ENCODE data around the gene MRFAP1. TPM values are rescaled to one million over a fixed set of nuclear protein-coding genes. Genes with fewer than 3 reads are reported as not detected.

The MRFAP1 gene
- total RNA-seq, 1 donor, result 142 TPM

GRCh38 chr4:6673660-6674499, 33.4 kb downstream of the MRFAP1 start:
- TF ChIP-seq CTCF (IDR thresholded peaks at IDR 0.05; ENCODE audit: insufficient read depth, low read length), result no peak
- peak; percentile 95 for DNase-seq (ENCODE audit: low read depth)
- H3K4me3 ChIP-seq (ENCODE audit: low read depth, low read length), result peak overlapping the region; percentile 78

DNA sequence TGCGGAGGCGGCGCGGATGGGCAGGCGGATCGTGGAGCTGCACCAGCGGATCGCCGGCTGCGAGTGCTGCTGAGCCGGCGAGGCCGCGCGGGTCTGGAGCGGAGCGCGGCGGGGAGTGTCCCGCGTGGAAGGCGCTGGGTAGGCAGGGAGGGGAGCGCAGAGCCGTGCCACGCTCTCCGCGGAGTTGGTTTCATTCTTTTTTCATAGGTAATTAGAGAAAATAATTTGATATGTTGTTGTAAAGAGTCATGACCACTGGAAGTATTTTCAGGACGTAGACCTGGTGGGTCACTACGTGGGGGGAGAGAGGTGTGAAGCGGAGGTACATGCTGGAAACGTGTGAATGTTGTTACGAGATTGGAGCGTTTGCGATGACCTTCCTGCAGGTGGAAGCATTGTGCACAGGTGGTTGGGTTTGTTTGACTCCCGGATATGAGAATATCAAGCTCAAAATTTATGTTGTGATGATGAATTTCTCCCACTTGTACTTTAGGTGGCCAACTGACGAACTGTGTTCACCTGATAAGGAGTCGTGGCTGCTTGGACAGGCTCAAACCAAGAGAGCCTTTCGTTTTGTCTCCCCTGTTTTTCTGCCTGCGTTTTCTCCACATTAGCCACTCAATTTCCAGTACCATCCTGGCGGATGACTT, 34.1 kb downstream of the MRFAP1 start:
- DNase-seq (ENCODE audit: low read depth), result no peak
- peak; percentile 30 for TF ChIP-seq CTCF (IDR thresholded peaks at IDR 0.05; ENCODE audit: insufficient read depth, low read length)
- H3K4me3 ChIP-seq (ENCODE audit: low read depth, low read length), result peak overlapping the region; percentile 78

- DNase-seq (ENCODE audit: low read depth), result no peak
- TF ChIP-seq CTCF (IDR thresholded peaks at IDR 0.05; ENCODE audit: insufficient read depth, low read length), result no peak
- H3K4me3 ChIP-seq (ENCODE audit: low read depth, low read length), result peak overlapping the region; percentile 28
Measured at GRCh38 chr4:6676722-6677558, 36.5 kb downstream of the MRFAP1 start.

DNA sequence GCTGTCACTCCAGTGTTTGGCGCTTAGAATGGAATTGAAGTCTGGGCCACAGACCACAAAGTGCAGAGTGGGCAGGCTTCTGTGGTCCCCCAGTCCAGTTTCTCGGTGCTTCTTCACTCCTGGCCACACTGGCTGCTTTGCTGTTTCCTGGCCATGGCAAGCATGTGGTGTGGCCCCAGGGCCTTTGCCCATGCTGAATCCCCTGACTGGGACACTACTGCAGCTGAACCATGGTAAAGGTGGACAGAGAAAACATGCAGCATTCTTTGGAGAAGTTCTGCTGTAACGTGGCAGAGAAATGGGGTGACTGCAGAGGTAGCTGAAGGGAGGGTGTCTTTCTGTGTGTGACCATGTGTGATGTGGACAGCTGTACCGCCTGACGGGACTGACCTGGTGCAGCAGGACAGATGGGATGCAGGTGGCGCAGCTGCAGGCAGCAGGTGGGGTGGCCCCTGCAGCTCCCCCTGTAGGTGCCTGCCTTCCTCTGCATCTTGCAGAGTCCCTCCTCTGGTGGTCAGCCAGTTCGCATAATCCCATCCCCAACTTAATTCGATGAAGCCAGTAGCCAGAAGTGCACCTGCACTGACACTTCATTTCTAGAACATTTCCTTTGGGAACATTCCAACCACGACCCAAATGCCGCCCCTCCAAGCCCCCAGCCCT, 40.0 kb downstream of the MRFAP1 start:
- DNase-seq (ENCODE audit: low read depth), result no peak
- H3K4me3 ChIP-seq (ENCODE audit: low read depth, low read length), result no peak overlapping the region
- no peak for TF ChIP-seq CTCF (IDR thresholded peaks at IDR 0.05; ENCODE audit: insufficient read depth, low read length)

DNA sequence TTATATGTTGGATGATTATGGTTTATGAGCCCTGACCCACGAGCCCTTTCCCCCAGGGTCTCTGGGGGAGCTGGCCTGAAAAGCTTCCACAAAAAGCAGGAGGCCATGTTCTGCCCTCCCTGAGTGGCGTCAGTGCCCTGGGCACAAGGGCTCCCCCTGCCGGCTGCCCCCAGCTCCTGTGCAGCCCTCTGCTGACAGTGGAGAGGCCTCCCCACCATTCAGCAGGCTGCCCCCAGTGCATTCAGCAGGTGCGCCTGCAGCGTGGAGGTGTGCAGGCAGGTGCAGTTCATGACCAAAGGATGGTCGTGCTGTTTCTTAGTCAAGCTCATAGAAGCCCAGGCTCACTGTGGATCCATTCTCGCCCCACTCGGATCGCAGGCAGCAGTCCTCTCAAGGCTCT, 40.7 kb downstream of the MRFAP1 start:
- TF ChIP-seq CTCF (IDR thresholded peaks at IDR 0.05; ENCODE audit: insufficient read depth, low read length), result no peak
- no peak overlapping the region for H3K4me3 ChIP-seq (ENCODE audit: low read depth, low read length)
- DNase-seq (ENCODE audit: low read depth), result no peak

DNA sequence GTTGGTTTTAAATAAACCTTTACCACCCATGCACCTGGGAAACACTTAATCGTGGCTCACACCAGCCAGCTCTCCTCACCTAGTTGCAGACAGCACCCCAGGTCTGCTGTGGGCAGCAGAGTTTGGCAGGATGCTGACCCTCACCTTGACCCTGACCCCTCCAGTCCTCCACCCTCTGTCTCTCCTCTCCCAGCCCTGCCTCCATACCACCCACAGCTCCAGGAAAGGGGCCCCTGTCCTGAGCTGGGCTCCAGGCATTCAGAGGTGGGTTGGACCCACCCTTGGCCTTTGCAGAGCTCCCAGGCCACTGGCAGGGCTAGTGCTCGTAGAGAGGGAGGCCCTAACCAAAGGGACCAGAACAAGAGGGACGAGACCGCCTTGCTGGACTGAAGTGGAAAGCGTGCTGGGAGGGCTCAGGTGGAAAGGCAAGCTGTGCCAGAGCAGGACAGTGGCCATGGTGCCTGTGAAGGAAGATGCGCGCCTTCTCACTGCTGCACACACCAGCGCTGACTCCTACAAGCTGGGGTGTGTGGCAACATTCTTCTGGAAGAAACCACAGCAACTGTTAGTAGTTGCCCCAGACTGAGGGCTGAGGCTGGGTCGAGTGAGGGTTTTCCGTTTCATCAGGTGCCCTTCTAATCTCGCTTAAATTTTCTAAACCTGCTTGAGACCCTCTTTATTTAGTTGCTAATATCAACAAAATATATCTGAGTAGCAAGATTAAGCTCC, 42.5 kb downstream of the MRFAP1 start:
- no peak for DNase-seq (ENCODE audit: low read depth)
- no peak overlapping the region for H3K4me3 ChIP-seq (ENCODE audit: low read depth, low read length)
- no peak for TF ChIP-seq CTCF (IDR thresholded peaks at IDR 0.05; ENCODE audit: insufficient read depth, low read length)
